Calu3 (cell line): Measurements from ENCODE around the gene DKKL1. TPM values are rescaled to one million over a fixed set of nuclear protein-coding genes. Genes with fewer than 3 reads are reported as not detected.
A peak's percentile ranks its signal among the peaks of the same experiment; 100 is the strongest.

Experiments
- BruUV-seq: library from RNA; stranded (reverse); fragments of 400-500 nt; replicated peaks from 2 replicates; lab custom pipeline; 2021; lab: Mats Ljungman, UMichigan
- CTCF ChIA-PET: fragments of 300-600 bp; sonication (Branson Sonifier 250); formaldehyde crosslinking; loops from one replicate; lab custom pipeline; 2022; ENCODE audit warnings: antibody characterized with exemption; lab: Charles Lee
- DNase-seq: peaks from one replicate; pipeline ENCODE4 v3.0.0; 2022
- H3K27ac Mint-ChIP-seq: one replicate; pipeline ENCODE4 v1.8.0; 2022; ENCODE audit warnings: mixed read lengths; ENCODE audit not compliant: unreplicated experiment
- H3K27me3 Mint-ChIP-seq: one replicate; pipeline ENCODE4 v1.8.0; 2022; ENCODE audit warnings: mixed read lengths; ENCODE audit not compliant: unreplicated experiment
- H3K36me3 Mint-ChIP-seq: one replicate; pipeline ENCODE4 v1.8.0; 2022; ENCODE audit warnings: mild to moderate bottlenecking, moderate library complexity, mixed read lengths; ENCODE audit not compliant: insufficient read depth, unreplicated experiment
- H3K4me1 Mint-ChIP-seq: one replicate; pipeline ENCODE4 v1.8.0; 2022; ENCODE audit warnings: mild to moderate bottlenecking, low read depth, mixed read lengths; ENCODE audit not compliant: unreplicated experiment
- H3K4me3 Mint-ChIP-seq: one replicate; pipeline ENCODE4 v1.8.0; 2022; ENCODE audit warnings: mild to moderate bottlenecking, low read depth, moderate library complexity, mixed read lengths; ENCODE audit not compliant: unreplicated experiment
- H3K9me3 Mint-ChIP-seq: one replicate; pipeline ENCODE4 v1.8.0; 2022; ENCODE audit warnings: low read depth, mixed read lengths; ENCODE audit not compliant: unreplicated experiment
- intact Hi-C: fragments of 100-400 bp; cut with micrococcal nuclease; formaldehyde crosslinking; loops from one replicate; pipeline ENCODE4 v1.10.0; 2022; ENCODE audit not compliant: unreplicated experiment
- total RNA-seq: library from RNA; stranded (reverse); gene quantifications from 2 replicates; pipeline ENCODE4 v1.2.3, GENCODE V29; 2022
- TF ChIP-seq, protein P1 (sequence below): fragments of 200-600 bp; IDR thresholded peaks from one replicate; pipeline ENCODE4 v1.8.0; 2022; ENCODE audit warnings: antibody characterized with exemption; ENCODE audit not compliant: unreplicated experiment

DKKL1 gene
- total RNA-seq, 1 experiment from 2014 or later = not detected

DNA sequence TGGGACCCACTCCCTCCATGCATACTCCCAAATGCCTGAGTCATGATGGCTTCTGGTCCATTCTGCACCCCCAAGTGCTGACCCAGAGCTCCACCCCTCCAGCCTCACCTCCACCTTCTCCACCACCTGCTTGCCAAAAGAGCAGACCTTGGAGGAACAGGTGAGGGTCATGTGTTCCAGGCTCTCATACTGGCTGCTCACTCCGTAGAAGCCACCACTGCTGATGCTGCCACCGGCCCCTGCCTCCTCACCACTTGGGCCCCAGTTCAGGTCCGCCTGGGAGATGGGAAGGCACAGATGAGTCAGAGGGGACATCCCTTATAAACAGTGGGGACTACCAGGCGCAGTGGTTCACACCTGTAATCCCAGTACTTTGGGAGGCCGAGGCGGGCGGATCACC is 20.6 kb upstream of the DKKL1 start:
- peaks cover 29% of the 10 kb centered on the region for H3K27me3 Mint-ChIP-seq
- no TSS peak for BruUV-seq
- intact Hi-C loops = no loop called here
- CTCF ChIA-PET = no interaction called here
- H3K4me3 Mint-ChIP-seq = no peak overlapping the region
- no peak for DNase-seq
- peaks cover 10% of the 10 kb centered on the region for H3K4me1 Mint-ChIP-seq
- TF ChIP-seq, protein P1, sequence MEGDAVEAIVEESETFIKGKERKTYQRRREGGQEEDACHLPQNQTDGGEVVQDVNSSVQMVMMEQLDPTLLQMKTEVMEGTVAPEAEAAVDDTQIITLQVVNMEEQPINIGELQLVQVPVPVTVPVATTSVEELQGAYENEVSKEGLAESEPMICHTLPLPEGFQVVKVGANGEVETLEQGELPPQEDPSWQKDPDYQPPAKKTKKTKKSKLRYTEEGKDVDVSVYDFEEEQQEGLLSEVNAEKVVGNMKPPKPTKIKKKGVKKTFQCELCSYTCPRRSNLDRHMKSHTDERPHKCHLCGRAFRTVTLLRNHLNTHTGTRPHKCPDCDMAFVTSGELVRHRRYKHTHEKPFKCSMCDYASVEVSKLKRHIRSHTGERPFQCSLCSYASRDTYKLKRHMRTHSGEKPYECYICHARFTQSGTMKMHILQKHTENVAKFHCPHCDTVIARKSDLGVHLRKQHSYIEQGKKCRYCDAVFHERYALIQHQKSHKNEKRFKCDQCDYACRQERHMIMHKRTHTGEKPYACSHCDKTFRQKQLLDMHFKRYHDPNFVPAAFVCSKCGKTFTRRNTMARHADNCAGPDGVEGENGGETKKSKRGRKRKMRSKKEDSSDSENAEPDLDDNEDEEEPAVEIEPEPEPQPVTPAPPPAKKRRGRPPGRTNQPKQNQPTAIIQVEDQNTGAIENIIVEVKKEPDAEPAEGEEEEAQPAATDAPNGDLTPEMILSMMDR = no peak
- no peaks in the 10 kb centered on the region for H3K36me3 Mint-ChIP-seq
- no peaks in the 10 kb centered on the region for H3K9me3 Mint-ChIP-seq
- no peak overlapping the region for H3K27ac Mint-ChIP-seq

DNA sequence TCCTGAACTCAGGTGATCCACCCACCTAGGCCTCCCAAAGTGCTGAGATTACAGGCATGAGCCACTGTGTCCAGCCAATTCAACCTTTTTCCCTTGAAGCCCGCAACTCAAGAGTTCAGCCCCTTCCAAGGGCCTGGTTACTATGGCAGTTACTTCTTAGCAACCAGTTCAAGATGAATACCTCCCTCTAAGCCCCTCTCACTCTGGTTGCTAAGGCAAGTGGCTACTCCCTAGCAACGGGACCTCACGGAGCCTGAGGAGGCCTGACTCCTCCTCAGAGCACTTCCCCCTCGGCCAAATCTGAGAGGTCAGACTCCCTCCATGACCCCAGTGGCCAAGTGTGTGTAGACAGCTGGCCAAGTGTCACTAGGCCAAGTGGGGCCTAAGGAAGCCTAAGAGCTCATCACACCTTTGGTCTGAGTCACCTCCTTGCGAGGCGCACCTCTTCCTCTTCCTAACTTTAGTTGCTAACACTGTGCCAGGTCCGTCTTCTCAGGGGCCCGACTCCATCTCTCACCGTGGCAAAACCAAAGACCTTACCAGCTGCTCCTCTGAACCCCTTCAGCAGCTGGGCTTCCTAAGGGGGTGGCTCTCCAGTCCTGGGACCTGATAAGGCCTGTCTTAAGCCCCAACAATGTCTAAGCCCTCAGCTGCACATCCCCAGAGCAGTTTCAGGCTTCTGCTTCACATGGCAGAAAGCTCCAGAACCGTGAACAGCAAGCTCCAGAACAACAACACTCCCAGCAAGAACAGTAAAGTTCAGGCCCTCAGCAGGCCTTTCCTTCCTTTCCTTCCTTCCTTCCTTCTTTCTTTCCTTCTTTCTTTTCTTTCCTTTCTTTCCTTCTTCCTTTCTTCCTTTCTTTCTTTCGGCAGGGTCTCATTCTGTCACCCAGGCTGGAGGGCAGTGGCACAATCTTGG is 18.9 kb upstream of the DKKL1 start:
- no peak for DNase-seq
- TF ChIP-seq, protein P1 = no peak
- BruUV-seq = no TSS peak
- Mint-ChIP-seq H3K4me3 (no peak overlapping the region), H3K9me3 (peaks cover 3% of the 10 kb centered on the region), H3K36me3 (no peaks in the 10 kb centered on the region), H3K27ac (no peak overlapping the region), H3K4me1 (peaks cover 9% of the 10 kb centered on the region), H3K27me3 (peaks cover 13% of the 10 kb centered on the region)
- CTCF ChIA-PET = interaction anchor here (0.6 kb wide), 1 partner anchor 18 kb away, joined by 5 read pairs; the partner anchor contains the start of gene TEAD2
- intact Hi-C loops = no loop called here

DNA sequence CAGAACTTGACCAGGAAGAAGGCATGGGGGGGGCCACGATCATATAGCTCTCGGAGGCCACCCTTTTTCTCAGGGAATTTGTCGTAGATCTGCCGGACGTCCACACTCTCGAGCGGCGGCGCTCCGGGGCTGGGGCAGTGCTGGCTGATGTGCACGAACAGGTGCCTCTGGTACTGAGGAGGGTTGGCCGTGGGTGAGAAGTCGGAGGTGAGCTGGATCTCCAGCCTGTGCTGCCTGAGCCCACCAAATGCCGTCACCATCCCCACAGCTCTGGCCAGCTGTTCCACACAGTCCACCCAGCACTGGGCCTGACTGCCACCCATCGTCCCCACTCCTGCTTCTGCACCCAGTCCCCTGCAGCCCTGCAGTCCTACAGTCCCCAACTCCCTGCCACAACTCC is 16.5 kb upstream of the DKKL1 start:
- Mint-ChIP-seq H3K9me3 (peaks cover 3% of the 10 kb centered on the region), H3K27me3 (peaks cover 18% of the 10 kb centered on the region), H3K4me1 (no peaks in the 10 kb centered on the region), H3K36me3 (no peaks in the 10 kb centered on the region), H3K4me3 (no peak overlapping the region), H3K27ac (no peak overlapping the region)
- intact Hi-C loops = no loop called here
- TF ChIP-seq, protein P1 = no peak
- no TSS peak for BruUV-seq
- no peak for DNase-seq
- CTCF ChIA-PET = interaction anchor here (1.1 kb wide), 1 partner anchor 46 kb away, joined by 3 read pairs; no protein-coding TSS in a partner anchor

DNA sequence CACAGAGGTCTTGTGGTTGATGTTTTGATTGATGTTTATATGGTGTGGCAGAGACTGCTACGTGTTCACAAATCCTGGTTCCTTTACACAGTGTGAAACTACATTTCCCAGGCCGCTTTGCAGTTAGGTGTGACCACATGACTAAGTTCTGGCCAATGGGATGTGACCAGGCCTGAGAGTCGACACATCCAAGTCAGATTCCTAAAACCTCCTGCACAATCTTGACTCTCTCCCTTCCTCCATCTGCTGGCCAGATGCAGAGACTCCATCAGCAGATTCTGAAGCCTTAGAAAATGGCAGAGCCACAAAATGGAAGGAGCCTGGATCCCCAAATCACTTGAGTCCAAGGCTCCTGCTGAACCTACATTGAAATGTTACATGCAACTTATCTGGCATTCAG is 15.8 kb upstream of the DKKL1 start:
- Mint-ChIP-seq H3K4me3 (no peak overlapping the region), H3K4me1 (no peaks in the 10 kb centered on the region), H3K27ac (no peak overlapping the region), H3K36me3 (no peaks in the 10 kb centered on the region), H3K9me3 (peaks cover 3% of the 10 kb centered on the region), H3K27me3 (peaks cover 20% of the 10 kb centered on the region)
- intact Hi-C loops = no loop called here
- TF ChIP-seq, protein P1 = no peak
- CTCF ChIA-PET = interaction anchor here (1.1 to 1.4 kb wide), 2 partner anchors 15 to 46 kb away, joined by 3 read pairs; partner anchors contain the start of gene TEAD2
- DNase-seq = peak; percentile 39
- BruUV-seq = no TSS peak
